Left ventricle myocardium inferior (tissue), 1 donor: ENCODE data around the gene RENBP. TPM values are rescaled to one million over a fixed set of nuclear protein-coding genes. Genes with fewer than 3 reads are reported as not detected.

Experiments
- DNase-seq: peaks from one replicate; pipeline ENCODE4 v3.0.0-alpha.2; 2020
- H3K27ac ChIP-seq: fragments of 200-600 bp; replicated peaks from 2 replicates; pipeline ENCODE4 v1.8.0; 2021
- H3K27me3 ChIP-seq: fragments of 200-600 bp; 2 replicates; pipeline ENCODE4 v1.8.0; 2021; ENCODE audit warnings: low read depth
- H3K36me3 ChIP-seq: fragments of 200-600 bp; 2 replicates; pipeline ENCODE4 v1.8.0; 2021
- H3K4me1 ChIP-seq: fragments of 200-600 bp; 2 replicates; pipeline ENCODE4 v1.8.0; 2021
- H3K4me3 ChIP-seq: fragments of 200-600 bp; 2 replicates; pipeline ENCODE4 v1.8.0; 2021; ENCODE audit warnings: mild to moderate bottlenecking, moderate library complexity
- H3K9me3 ChIP-seq: fragments of 200-600 bp; replicated peaks from 2 replicates; pipeline ENCODE4 v1.8.0; 2021
- CTCF ChIP-seq: fragments of 200-600 bp; IDR thresholded peaks from 2 replicates; pipeline ENCODE4 v1.8.0; 2021; ENCODE audit warnings: antibody characterized with exemption, mild to moderate bottlenecking, borderline replicate concordance
- intact Hi-C: fragments of 100-400 bp; cut with micrococcal nuclease; formaldehyde crosslinking; loops from one replicate; pipeline ENCODE4 v1.11.0; 2022
- total RNA-seq: library from RNA; stranded (reverse); fragmentation: NEBNext Ultra II Directional; extraction: Animal tissue kit (Norgen Biotek cat#: 25700); gene quantifications from one replicate; pipeline ENCODE4 v1.2.1, GENCODE V29; 2021
- donor health status: DM: no; HTN: yes; CAD: no; lungs with severe emphysema.

RENBP gene
- total RNA-seq, 1 donor from 2014 or later: 7.5 TPM

GRCh38 chrX:153900831-153901752 is 43.4 kb downstream of the RENBP start:
- Histone ChIP-seq H3K27ac (peak overlapping the region; percentile 46), H3K27me3 (no peaks in the 10 kb centered on the region), H3K36me3 (no peaks in the 10 kb centered on the region), H3K4me1 (peaks cover 21% of the 10 kb centered on the region), H3K4me3 (no peak overlapping the region), H3K9me3 (no peaks in the 10 kb centered on the region)
- TF ChIP-seq CTCF: no peak
- DNase-seq: peak; percentile 39
- intact Hi-C loops: no loop called here

- intact Hi-C loops: no loop called here
- peaks cover 19% of the 10 kb centered on the region for H3K4me1 ChIP-seq
- no peak overlapping the region for H3K27ac ChIP-seq
- no peaks in the 10 kb centered on the region for H3K36me3 ChIP-seq
- no peak for DNase-seq
- H3K4me3 ChIP-seq: no peak overlapping the region
- no peaks in the 10 kb centered on the region for H3K9me3 ChIP-seq
- no peaks in the 10 kb centered on the region for H3K27me3 ChIP-seq
- TF ChIP-seq CTCF: no peak
Measured at GRCh38 chrX:153897899-153898298, 46.5 kb downstream of the RENBP start.

DNA sequence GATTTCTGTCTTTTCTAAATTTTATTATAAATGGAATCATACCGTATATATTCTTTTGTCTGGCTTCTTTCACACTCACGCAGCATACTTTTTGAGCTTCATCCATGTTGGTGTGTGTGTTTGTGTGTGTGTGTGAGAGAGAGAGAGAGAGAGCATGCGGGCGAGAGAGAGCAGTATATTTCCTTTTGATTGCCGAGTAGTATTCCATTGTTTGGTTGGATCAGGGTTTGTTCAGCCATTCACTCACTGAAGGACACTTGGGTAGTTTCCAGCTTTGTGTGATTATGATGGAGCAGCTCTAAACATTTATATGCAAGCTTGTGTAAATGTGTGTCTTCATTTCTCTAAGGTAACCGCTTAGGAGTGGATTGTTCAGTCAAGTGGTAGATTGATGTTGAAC is 55.3 kb downstream of the RENBP start:
- peaks cover 5% of the 10 kb centered on the region for H3K4me1 ChIP-seq
- no peak overlapping the region for H3K4me3 ChIP-seq
- DNase-seq: no peak
- intact Hi-C loops: no loop called here
- no peak for TF ChIP-seq CTCF
- no peaks in the 10 kb centered on the region for H3K9me3 ChIP-seq
- peaks cover 28% of the 10 kb centered on the region for H3K27me3 ChIP-seq
- no peak overlapping the region for H3K27ac ChIP-seq
- H3K36me3 ChIP-seq: no peaks in the 10 kb centered on the region

DNA sequence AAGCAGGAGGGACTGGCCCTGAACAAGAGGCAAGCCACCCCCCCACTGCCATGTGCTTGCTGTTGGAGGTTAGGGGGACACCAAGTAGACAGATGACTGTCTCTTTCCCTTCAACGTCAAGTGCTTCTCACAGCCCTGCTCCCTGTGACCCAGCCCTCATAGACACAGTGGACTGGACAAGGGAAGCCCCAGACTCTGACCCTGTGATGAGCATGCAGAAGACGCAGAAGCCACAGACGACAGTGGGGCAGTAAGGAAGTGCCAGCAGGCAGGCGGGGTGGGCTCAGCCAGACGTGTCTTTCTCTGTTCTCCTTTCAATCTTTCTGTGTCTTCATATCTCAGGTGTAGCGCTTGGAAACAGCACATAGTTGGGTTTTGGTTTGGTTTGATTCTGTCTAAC is 56.1 kb downstream of the RENBP start:
- H3K27ac ChIP-seq: no peak overlapping the region
- intact Hi-C loops: no loop called here
- no peaks in the 10 kb centered on the region for H3K9me3 ChIP-seq
- H3K27me3 ChIP-seq: peaks cover 35% of the 10 kb centered on the region
- H3K4me3 ChIP-seq: no peak overlapping the region
- no peaks in the 10 kb centered on the region for H3K36me3 ChIP-seq
- peaks cover 5% of the 10 kb centered on the region for H3K4me1 ChIP-seq
- no peak for TF ChIP-seq CTCF
- no peak for DNase-seq

DNA sequence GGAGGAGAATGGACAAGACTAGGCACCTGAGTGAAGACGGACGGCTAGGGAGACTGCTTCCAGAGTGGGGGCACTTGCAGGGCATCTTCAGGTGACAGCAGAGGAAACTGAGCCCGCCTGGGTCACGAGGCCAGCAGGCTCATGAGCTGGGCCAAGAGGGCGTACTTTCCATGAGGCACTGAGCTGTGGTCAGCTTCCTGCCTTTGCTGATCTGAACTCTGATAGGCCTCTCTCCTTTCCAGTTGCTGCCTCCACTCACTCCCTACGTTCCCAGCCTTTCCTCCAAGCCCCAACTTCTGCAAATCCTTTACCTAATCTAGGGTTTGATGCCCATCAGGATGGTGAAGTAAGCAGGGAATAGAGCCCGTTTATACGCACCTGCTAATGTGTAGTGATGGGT is 57.1 kb downstream of the RENBP start:
- Histone ChIP-seq H3K4me3 (no peak overlapping the region), H3K4me1 (peaks cover 5% of the 10 kb centered on the region), H3K27me3 (peaks cover 45% of the 10 kb centered on the region), H3K36me3 (no peaks in the 10 kb centered on the region), H3K27ac (no peak overlapping the region), H3K9me3 (no peaks in the 10 kb centered on the region)
- TF ChIP-seq CTCF: no peak
- DNase-seq: no peak
- intact Hi-C loops: no loop called here
